Body of pancreas (tissue), 4 donors: ENCODE results near the gene OST4. TPM values are rescaled to one million over a fixed set of nuclear protein-coding genes. Genes with fewer than 3 reads are reported as not detected.
"Not testable (repeated sequence)": the region's sequence is repeated elsewhere in the genome, so short reads cannot be mapped to it uniquely, and the experiment has no call there.

ENCODE experiments used
- ATAC-seq: fragments of 150-250 bp; one replicate; pipeline ENCODE4 v1.9.1; 2016
- DNase-seq, 4 donors: peaks; one replicate each; pipeline ENCODE4 v3.0.0-alpha.2; 2019
- H3K27ac ChIP-seq, 4 donors: fragments of 200-600 bp; sonication (generic); 1 replicate in 3 of 4; 2 replicates in 1 of 4; pipeline versions ENCODE4 v1.5.1 to v1.6.1; 2016 to 2019; ENCODE audit warnings: mild to moderate bottlenecking in 1 of 4, mixed read lengths in 1 of 4, moderate library complexity in 1 of 4
- H3K27me3 ChIP-seq, 2 donors: fragments of 200-600 bp; sonication (generic); one replicate each; pipeline ENCODE4 v1.6.0; 2016; ENCODE audit warnings: mild to moderate bottlenecking in 1 of 2
- H3K36me3 ChIP-seq, 2 donors: fragments of 200-600 bp; sonication (generic); replicated peaks in 1 of 2; 2 replicates each; pipeline ENCODE4 v1.5.1; 2016; ENCODE audit warnings: low read depth in 2 of 2; ENCODE audit not compliant: insufficient read depth in 1 of 2
- H3K4me1 ChIP-seq: fragments of 200-600 bp; sonication (generic); one replicate; pipeline ENCODE4 v1.6.0; 2016
- H3K4me3 ChIP-seq, 2 donors: fragments of 200-600 bp; sonication (generic); 1 replicate in 1 of 2; 2 replicates in 1 of 2; pipeline ENCODE4 v1.5.1; 2016 to 2019
- H3K9me3 ChIP-seq, 3 donors: fragments of 200-600 bp; sonication (generic); 1 replicate in 2 of 3; 2 replicates in 1 of 3; pipeline ENCODE4 v1.5.1; 2016
- CTCF ChIP-seq, 7 experiments: fragments of 450-650 bp in 4 of 7; fragments of 200-600 bp in 3 of 7; sonication (generic) in 3 of 7; IDR thresholded peaks; one replicate each; pipeline ENCODE4 v1.5.1; 2016 to 2019; ENCODE audit warnings: antibody characterized with exemption in 7 of 7
- POLR2A ChIP-seq, 3 donors: fragments of 450-650 bp; IDR thresholded peaks; one replicate each; pipeline ENCODE4 v1.6.1; 2016; ENCODE audit warnings: antibody characterized with exemption in 3 of 3, mild to moderate bottlenecking in 2 of 3
- WGBS, 2 donors: methylation state at CpG; one replicate each; pipeline ENCODE4 v1.1.5; 2017; 5-methylcytosine and 5-hydroxymethylcytosine counted together
- intact Hi-C: fragments of 100-400 bp; cut with DNase I; formaldehyde crosslinking; loops from one replicate; pipeline ENCODE4 v1.15.1; 2023
- total RNA-seq, 2 donors: library from RNA; depleted of rRNA; stranded (reverse); fragments of >200 nt; gene quantifications; one replicate each; pipeline ENCODE4 v1.1.0, GENCODE V29; 2016

The OST4 gene
- 100 to 1,000 TPM; 103 to 129 TPM for total RNA-seq

GRCh38 chr2:27071277-27071989 is at the start of gene OST4:
Gene OST4, minus strand, starts transcription at chr2:27071654.
- Histone ChIP-seq H3K27ac (peak within 1 kb of the TSS; percentile 73 to 92 (median 80)), H3K4me1 (peaks cover 31% of the 10 kb centered on the region), H3K4me3 (peak within 1 kb of the TSS; percentile 73 to 96), H3K36me3 (no peaks in the 10 kb centered on the region), H3K27me3 (no peaks in the 10 kb centered on the region), H3K9me3 (no peaks in the 10 kb centered on the region)
- DNase-seq (peak; percentile 94 to 96 (median 94)), ATAC-seq (peak; percentile 97)
- intact Hi-C loops: no loop called here
- TF ChIP-seq CTCF (IDR thresholded peaks at IDR 0.05) (peak in 1 of 7 experiments; percentile 31), POLR2A (IDR thresholded peaks at IDR 0.05) (peak; percentile 64 to 73 (median 69))
- WGBS, 2 donors: 0% methylated on average over 5 to 85 of the region's 86 CpGs

GRCh38 chr2:27119330-27119670 is 47.8 kb upstream of the OST4 start:
- H3K36me3 ChIP-seq, intact Hi-C loops, DNase-seq, ATAC-seq, H3K4me3 ChIP-seq, H3K9me3 ChIP-seq, H3K27ac ChIP-seq: not testable (repeated sequence)
- Histone ChIP-seq H3K4me1 (peaks cover 27% of the 10 kb centered on the region), H3K27me3 (peaks cover 0 to 12% of the 10 kb centered on the region in 2 donors)
- WGBS, 2 donors: 72 to 78% methylated on average over 8 of the region's 8 CpGs

GRCh38 chr2:27118525-27119329 is 47.3 kb upstream of the OST4 start, which contains the start of gene CGREF1:
Gene CGREF1, minus strand, starts transcription at chr2:27119128. Its CDS starts 14,762 bp downstream, at chr2:27104366.
- no peak within 1 kb of the TSS for H3K27ac ChIP-seq
- H3K9me3 ChIP-seq: no peaks in the 10 kb centered on the region
- H3K4me3 ChIP-seq: no peak within 1 kb of the TSS
- TF ChIP-seq CTCF (IDR thresholded peaks at IDR 0.05): no peak
- TF ChIP-seq POLR2A (IDR thresholded peaks at IDR 0.05): no peak
- ATAC-seq (peak; percentile 29), DNase-seq (peak in 1 of 4 donors; percentile 24)
- H3K4me1 ChIP-seq: peaks cover 21% of the 10 kb centered on the region
- H3K36me3 ChIP-seq: no peaks in the 10 kb centered on the region
- H3K27me3 ChIP-seq: peaks cover 0 to 12% of the 10 kb centered on the region in 2 donors
- WGBS, 2 donors: 4 to 41% methylated on average over 5 to 67 of the region's 84 CpGs
- intact Hi-C loops: no loop called here

- Histone ChIP-seq H3K27me3 (peaks cover 0 to 12% of the 10 kb centered on the region in 2 donors), H3K27ac (no peak overlapping the region), H3K9me3 (no peaks in the 10 kb centered on the region), H3K4me1 (peaks cover 15% of the 10 kb centered on the region), H3K36me3 (no peaks in the 10 kb centered on the region), H3K4me3 (no peak overlapping the region)
- intact Hi-C loops: no loop called here
- 28 to 56% methylated on average over 10 to 14 of the region's 14 CpGs for WGBS, 2 donors
- ATAC-seq: no peak
- no peak for DNase-seq
- no peak for TF ChIP-seq CTCF (IDR thresholded peaks at IDR 0.05)
- no peak for TF ChIP-seq POLR2A (IDR thresholded peaks at IDR 0.05)
Measured at GRCh38 chr2:27117995-27118524, 46.6 kb upstream of the OST4 start.

GRCh38 chr2:27115519-27115918 is 44.1 kb upstream of the OST4 start:
- Histone ChIP-seq H3K27ac (no peak overlapping the region), H3K4me1 (peaks cover 12% of the 10 kb centered on the region), H3K36me3 (no peaks in the 10 kb centered on the region), H3K9me3 (no peaks in the 10 kb centered on the region), H3K27me3 (peaks cover 0 to 12% of the 10 kb centered on the region in 2 donors), H3K4me3 (no peak overlapping the region)
- TF ChIP-seq POLR2A (IDR thresholded peaks at IDR 0.05) (no peak), CTCF (IDR thresholded peaks at IDR 0.05) (no peak)
- DNase-seq (no peak), ATAC-seq (no peak)
- 54 to 62% methylated on average over 2 of the region's 2 CpGs for WGBS, 2 donors
- intact Hi-C loops: no loop called here

GRCh38 chr2:27111392-27112078 is 40.1 kb upstream of the OST4 start:
- H3K4me1 ChIP-seq, H3K27ac ChIP-seq, ATAC-seq, H3K36me3 ChIP-seq, H3K9me3 ChIP-seq, intact Hi-C loops, H3K27me3 ChIP-seq, DNase-seq, H3K4me3 ChIP-seq: not testable (repeated sequence)
- 84 to 94% methylated on average over 15 to 38 of the region's 49 CpGs for WGBS, 2 donors
